Natural killer cell treated with Interleukin-12 subunit alpha and Interleukin-12 subunit beta and Interleukin-15 and Interleukin-18, amount 100 ng/mL, for 72 hours (primary cell): ENCODE results near the gene MATK. TPM values are rescaled to one million over a fixed set of nuclear protein-coding genes. Genes with fewer than 3 reads are reported as not detected.

Experiments
- ATAC-seq, 2 donors: fragments of 150-1000 bp; cut with Tn5 transposase in 1 of 2; sonication (Bioruptor Pico), chemical (Tn5 transposase) in 1 of 2; 2 replicates each; pipeline ENCODE4 v1.10.0; 2021
- DNase-seq: peaks from one replicate; pipeline ENCODE4 v3.0.0; 2022; ENCODE audit warnings: low spot score
- H3K27ac Mint-ChIP-seq, 2 donors: 1 replicate in 1 of 2; 2 replicates in 1 of 2; pipeline ENCODE4 v1.8.0; 2022; ENCODE audit warnings: mixed read lengths in 2 of 2, mild to moderate bottlenecking in 1 of 2, moderate library complexity in 1 of 2
- H3K27me3 Mint-ChIP-seq, 2 donors: 1 replicate in 1 of 2; 2 replicates in 1 of 2; pipeline ENCODE4 v1.8.0; 2022; ENCODE audit warnings: mixed read lengths in 2 of 2
- H3K36me3 Mint-ChIP-seq: one replicate; pipeline ENCODE4 v1.8.0; 2022; ENCODE audit warnings: mixed read lengths
- H3K4me1 Mint-ChIP-seq, 2 donors: 1 replicate in 1 of 2; 2 replicates in 1 of 2; pipeline ENCODE4 v1.8.0; 2022; ENCODE audit warnings: low read depth in 2 of 2, mixed read lengths in 2 of 2, mild to moderate bottlenecking in 1 of 2
- H3K4me3 Mint-ChIP-seq: one replicate; pipeline ENCODE4 v1.8.0; 2022; ENCODE audit warnings: mixed read lengths
- H3K9me3 Mint-ChIP-seq: 2 replicates; pipeline ENCODE4 v1.8.0; 2022; ENCODE audit warnings: mixed read lengths
- total RNA-seq, 2 donors: library from RNA; stranded (reverse); gene quantifications; one replicate each; pipeline ENCODE4 v1.2.3, GENCODE V29; 2022

The MATK gene, protein sequence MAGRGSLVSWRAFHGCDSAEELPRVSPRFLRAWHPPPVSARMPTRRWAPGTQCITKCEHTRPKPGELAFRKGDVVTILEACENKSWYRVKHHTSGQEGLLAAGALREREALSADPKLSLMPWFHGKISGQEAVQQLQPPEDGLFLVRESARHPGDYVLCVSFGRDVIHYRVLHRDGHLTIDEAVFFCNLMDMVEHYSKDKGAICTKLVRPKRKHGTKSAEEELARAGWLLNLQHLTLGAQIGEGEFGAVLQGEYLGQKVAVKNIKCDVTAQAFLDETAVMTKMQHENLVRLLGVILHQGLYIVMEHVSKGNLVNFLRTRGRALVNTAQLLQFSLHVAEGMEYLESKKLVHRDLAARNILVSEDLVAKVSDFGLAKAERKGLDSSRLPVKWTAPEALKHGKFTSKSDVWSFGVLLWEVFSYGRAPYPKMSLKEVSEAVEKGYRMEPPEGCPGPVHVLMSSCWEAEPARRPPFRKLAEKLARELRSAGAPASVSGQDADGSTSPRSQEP
- total RNA-seq, result 10 to 100 TPM; 58.5 to 61.9 TPM

DNA sequence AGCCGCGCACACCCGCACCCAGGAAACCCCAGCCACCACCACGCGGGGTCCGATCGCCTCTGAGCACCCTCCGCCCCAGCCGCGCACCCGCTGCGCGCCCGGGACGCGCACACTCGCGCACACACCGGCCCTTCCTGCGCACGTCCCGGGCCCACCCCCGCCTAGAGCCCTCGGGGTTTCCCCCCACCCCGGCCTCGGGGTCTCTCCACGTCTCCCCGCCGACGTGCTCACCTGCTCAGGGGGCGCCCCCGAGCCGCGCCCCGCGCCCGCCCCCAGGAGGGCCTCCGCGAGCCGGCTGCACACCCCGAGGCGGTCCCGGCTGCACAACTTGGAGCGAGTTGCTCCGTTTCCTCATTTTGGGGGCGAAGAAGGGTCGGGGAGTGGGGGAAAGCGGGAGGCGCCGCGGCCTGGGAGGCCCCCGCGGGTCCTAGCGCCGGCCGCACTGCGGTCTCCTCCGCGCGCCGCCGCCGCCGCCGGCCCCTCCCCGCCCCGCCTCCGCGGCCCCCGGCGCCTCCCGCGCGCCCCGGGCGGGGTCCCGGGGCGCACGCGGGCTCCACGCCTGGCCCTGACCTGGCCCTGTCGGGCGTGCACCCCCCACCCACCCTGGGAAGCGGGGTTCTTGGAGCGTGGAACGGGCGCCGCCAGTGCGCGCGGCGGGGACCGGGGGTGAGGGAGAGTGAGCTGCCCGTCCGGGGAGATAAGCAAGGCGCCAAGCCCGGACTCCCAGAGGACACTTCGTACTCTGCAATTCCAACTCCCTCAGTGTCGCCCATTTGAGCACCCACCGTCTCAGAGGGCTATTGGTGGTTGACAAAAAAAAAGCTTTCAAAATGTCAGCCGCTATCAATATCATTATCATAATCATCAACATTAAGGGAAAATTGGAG, at the start of gene MATK:
Gene MATK, minus strand, starts transcription at position 444 of the 887 bp plus-strand sequence. CDS start 1,246 bp downstream, outside the sequence.
- DNase-seq (no peak), ATAC-seq (peak; percentile 58 to 59)
- peak within 1 kb of the TSS; percentile 21 to 35 for H3K27ac Mint-ChIP-seq
- no peaks in the 10 kb centered on the region for H3K27me3 Mint-ChIP-seq
- peaks cover 37 to 50% of the 10 kb centered on the region in 2 donors for H3K4me1 Mint-ChIP-seq
- H3K9me3 Mint-ChIP-seq, result peaks cover 6% of the 10 kb centered on the region
- H3K4me3 Mint-ChIP-seq, result peak within 1 kb of the TSS; percentile 81
- H3K36me3 Mint-ChIP-seq, result peaks cover 9% of the 10 kb centered on the region

DNA sequence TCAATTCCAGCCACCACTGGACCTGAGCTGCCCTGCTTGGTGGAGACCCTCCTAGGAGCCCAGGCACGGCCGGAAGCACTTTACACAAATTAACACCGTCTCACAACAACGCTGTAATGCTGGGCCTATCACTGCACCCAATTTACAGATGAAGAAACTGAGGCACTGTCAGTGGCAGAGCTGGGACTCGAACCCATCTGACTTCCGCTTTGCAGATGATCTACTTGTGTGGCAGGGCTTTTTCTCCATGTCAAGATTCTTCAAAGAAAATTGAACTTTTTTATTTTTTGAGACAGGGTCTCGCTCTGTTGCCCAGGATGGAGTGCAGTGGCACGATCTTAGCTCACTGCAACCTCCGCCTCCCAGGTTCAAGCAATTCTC, 48.9 kb upstream of the MATK start:
- no peaks in the 10 kb centered on the region for H3K27me3 Mint-ChIP-seq

DNA sequence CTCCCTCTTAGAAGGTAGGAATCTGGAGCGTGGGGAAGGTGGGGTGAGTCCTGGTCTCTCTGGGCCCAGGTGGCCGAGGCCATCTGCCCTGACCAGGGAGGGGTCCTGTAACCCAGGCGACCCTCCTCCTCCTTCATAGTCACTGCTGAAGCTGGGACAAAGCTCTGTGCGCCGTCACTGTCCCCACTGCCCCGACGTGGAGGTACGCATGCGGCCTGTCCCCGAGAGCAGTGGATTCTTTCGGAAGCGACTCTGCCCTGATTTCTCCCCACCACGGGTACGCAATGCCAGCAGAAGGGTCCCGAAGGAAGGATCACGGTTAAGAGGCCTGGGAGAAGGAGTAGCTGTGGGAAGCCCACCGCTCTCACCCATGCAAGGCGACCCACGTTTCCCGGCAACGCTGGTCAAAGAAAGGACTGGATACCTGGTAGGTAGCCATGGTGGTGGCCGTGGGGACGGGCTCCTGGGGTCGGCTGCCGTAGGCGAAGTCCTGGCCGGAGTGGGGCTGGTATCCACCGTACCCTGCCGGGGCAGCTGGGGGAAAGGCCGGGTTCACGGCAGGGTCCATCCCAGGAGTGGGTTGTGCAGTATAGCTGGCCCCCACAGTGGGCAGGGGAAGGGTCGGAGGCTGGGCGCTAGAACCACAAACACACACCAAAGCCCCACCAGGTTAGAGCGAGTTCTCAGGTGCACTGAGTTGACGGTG, 48.3 kb upstream of the MATK start:
- DNase-seq (no peak), ATAC-seq (no peak)
- Mint-ChIP-seq H3K36me3 (no peaks in the 10 kb centered on the region), H3K4me1 (no peaks in the 10 kb centered on the region), H3K27ac (no peak overlapping the region), H3K4me3 (no peak overlapping the region), H3K27me3 (no peaks in the 10 kb centered on the region), H3K9me3 (no peaks in the 10 kb centered on the region)

More for the DNA sequence above, 48.9 kb upstream of the MATK start:
- no peak overlapping the region for H3K27ac Mint-ChIP-seq
- H3K4me1 Mint-ChIP-seq, result no peaks in the 10 kb centered on the region
- DNase-seq (no peak), ATAC-seq (no peak)
- H3K9me3 Mint-ChIP-seq, result no peaks in the 10 kb centered on the region
- H3K4me3 Mint-ChIP-seq, result no peak overlapping the region
- H3K36me3 Mint-ChIP-seq, result no peaks in the 10 kb centered on the region

DNA sequence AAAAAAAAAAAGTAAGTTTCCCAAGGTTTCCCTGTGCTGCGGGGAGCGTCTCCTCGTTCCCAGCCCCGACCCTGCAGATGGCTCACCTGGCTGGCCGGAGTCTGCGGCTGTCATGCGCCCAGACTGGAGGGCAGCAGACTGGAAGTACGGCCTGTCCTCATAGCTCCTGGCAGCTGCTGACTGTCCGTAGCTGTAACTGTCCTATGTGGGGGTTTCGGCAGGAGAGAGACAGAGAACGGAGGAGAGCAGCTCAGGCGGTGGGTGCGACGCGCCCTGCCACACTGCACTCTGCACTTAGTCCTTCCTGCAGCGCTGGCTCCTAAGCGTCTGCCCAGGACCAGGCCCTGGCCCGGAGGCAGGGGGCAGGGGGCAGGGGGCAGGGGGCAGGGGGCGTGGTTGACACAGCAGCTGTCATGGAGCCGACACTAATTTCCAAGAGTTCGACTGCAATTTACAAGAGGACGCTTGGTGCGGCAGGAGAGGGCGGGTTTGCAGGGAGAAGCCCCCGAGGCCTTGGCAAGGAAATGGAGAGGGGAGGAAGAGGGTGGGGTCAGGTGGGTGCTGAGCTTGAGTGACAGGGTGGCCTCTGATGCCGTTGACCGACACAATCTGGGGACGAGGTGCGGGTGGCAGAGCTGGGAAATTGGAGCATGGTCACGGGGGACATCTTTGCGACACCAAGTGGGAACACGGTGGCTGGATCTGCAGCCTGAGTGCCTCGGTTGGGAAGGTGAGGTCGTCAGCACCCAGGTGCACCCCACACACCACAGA, 47.6 kb upstream of the MATK start:
- no peak overlapping the region for H3K27ac Mint-ChIP-seq
- DNase-seq (no peak), ATAC-seq (no peak)
- no peak overlapping the region for H3K4me3 Mint-ChIP-seq
- H3K4me1 Mint-ChIP-seq, result no peaks in the 10 kb centered on the region
- H3K9me3 Mint-ChIP-seq, result no peaks in the 10 kb centered on the region
- H3K27me3 Mint-ChIP-seq, result no peaks in the 10 kb centered on the region
- H3K36me3 Mint-ChIP-seq, result no peaks in the 10 kb centered on the region

DNA sequence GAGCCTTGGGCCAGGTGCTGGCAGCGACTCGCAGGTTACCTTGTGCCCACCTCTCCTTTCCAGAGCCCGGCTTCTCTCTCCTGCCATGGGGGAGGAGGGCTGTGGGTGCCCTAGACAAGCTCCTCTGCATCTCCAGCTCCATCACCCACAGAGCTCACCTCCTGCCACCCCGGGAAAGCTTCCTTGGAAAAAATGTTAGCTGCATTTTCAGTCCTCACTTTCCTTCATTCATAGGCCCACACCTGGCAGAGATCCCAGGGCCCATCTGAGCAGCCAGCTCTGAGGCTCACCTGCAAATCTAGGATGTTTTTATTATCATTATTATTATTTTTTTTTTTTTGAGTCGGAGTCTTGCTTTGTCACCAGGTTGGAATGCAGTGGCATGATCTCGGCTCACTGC, 45.8 kb upstream of the MATK start:
- Mint-ChIP-seq H3K4me3 (no peak overlapping the region), H3K9me3 (no peaks in the 10 kb centered on the region), H3K27me3 (no peaks in the 10 kb centered on the region), H3K36me3 (no peaks in the 10 kb centered on the region), H3K4me1 (peaks cover 0 to 2% of the 10 kb centered on the region in 2 donors), H3K27ac (no peak overlapping the region)
- ATAC-seq, result no peak
- DNase-seq, result no peak

DNA sequence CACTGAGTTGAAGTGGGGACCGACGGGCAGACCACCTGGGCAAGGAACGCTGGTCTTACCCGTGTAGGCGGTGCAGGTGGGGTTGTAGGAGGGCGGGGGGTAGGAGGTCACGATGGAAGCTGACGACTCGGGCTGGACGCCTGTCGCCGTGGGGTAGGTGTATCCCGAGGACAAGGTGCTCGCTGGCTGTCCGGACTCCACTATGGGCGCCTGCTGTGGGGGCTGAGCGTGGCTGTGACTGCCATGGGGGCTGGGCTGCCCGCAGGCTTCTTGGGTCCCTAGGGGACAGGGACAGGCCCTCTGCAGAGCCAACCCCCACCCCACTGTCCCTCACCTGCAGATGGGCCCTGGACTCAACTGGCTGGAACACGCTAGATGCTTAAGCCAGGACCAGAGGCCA, 45.4 kb upstream of the MATK start:
- ATAC-seq, result no peak
- peaks cover 0 to 2% of the 10 kb centered on the region in 2 donors for H3K4me1 Mint-ChIP-seq
- peak; percentile 61 for DNase-seq

DNA sequence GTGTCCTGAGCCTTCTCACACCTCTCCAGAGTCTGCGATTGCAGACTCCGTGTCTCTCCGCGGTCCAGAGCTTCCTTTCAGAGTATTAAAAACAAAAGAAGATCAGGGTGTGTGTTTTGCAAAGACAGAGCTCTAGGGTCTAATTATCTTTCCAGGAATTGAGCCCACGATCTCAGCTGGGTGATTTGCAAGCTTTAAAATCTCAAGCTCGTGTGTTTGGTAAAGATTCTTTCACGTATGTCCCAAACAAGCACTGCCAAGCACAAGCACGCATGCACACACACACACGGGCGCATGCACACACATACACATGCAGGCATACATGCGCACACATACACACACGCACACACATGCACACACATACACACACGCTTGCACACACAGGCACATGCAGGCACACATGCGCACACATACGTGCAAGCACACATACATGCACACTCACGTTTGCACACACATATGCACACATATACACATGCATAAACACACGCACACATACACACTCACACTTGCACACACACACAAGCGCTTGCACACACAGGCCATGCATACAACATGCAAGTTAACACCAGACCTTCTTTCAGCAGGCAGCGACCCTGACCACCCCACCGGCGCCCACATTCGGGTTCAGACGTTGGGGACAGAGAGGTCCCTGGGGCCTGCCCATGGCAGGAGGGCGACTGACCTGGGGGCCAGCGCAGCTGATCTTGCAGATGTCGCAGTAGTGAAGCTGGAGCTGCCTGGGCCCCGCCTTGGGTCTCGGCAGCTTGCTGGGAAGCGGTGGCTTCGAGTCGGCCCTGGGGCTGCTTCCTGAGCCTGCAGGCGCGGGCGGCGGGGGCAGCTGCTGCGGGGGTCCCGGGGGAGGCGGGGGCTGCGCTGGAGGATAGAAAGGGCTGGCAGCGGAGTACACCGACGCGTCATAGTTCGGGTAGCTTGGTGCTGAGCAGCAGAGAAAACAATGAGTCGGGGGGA, 44.7 kb upstream of the MATK start:
- H3K9me3 Mint-ChIP-seq, result no peaks in the 10 kb centered on the region
- ATAC-seq (no peak), DNase-seq (peak; percentile 41)
- H3K27ac Mint-ChIP-seq, result no peak overlapping the region
- peaks cover 0 to 2% of the 10 kb centered on the region in 2 donors for H3K4me1 Mint-ChIP-seq
- H3K36me3 Mint-ChIP-seq, result no peaks in the 10 kb centered on the region
- H3K4me3 Mint-ChIP-seq, result no peak overlapping the region
- H3K27me3 Mint-ChIP-seq, result no peaks in the 10 kb centered on the region

More for the DNA sequence above, 45.4 kb upstream of the MATK start:
- H3K36me3 Mint-ChIP-seq, result no peaks in the 10 kb centered on the region
- H3K4me3 Mint-ChIP-seq, result no peak overlapping the region
- H3K27me3 Mint-ChIP-seq, result no peaks in the 10 kb centered on the region
- H3K9me3 Mint-ChIP-seq, result no peaks in the 10 kb centered on the region
- H3K27ac Mint-ChIP-seq, result no peak overlapping the region

DNA sequence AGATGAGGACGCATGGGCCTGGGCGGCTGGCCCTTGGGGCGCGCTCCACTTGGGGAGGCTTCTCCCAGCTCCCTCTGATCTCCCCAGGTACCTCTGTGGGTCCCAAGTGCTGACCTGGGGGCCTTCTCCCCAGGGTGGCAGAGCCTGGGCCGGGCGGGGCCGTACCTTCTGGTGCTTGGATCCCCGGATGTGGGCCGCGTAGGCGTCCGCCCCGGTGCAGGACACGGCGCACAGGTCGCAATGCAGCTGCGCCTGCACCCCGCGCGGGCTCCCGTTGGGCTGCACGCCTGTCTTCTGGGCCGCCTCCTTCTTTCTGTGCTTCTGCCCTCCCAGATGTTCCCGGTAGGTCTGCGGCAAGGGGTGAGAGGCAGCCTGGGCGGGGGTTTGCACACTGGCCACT, 41.1 kb upstream of the MATK start:
- Mint-ChIP-seq H3K27me3 (no peaks in the 10 kb centered on the region), H3K27ac (no peak overlapping the region), H3K4me1 (peaks cover 0 to 6% of the 10 kb centered on the region in 2 donors), H3K4me3 (no peak overlapping the region), H3K36me3 (no peaks in the 10 kb centered on the region), H3K9me3 (no peaks in the 10 kb centered on the region)
- no peak for DNase-seq
- no peak for ATAC-seq

DNA sequence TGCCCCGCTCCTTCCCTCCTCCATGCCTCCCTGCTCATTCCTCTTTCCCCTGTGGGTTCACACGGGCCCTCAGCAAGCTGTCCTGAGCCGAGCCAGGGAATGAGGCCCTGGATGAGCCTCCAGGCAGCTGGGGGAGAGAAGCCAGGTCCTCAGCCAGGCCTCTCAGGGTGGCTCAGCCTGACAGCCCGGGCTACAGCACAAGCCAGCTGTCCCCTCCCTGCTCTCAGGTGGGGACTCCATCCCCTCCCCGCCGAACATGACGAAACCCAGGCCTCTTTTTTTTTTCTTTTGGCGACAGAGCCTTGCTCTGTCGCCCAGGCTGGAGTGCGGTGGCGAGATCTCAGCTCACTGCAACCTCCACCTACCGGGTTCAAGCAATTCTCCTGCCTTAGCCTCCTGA, 40.0 kb upstream of the MATK start:
- H3K4me1 Mint-ChIP-seq, result peaks cover 0 to 13% of the 10 kb centered on the region in 2 donors
- H3K4me3 Mint-ChIP-seq, result no peak overlapping the region
- DNase-seq, result no peak
- H3K9me3 Mint-ChIP-seq, result no peaks in the 10 kb centered on the region
- no peak overlapping the region for H3K27ac Mint-ChIP-seq
- H3K27me3 Mint-ChIP-seq, result no peaks in the 10 kb centered on the region
- no peak for ATAC-seq
- no peaks in the 10 kb centered on the region for H3K36me3 Mint-ChIP-seq

DNA sequence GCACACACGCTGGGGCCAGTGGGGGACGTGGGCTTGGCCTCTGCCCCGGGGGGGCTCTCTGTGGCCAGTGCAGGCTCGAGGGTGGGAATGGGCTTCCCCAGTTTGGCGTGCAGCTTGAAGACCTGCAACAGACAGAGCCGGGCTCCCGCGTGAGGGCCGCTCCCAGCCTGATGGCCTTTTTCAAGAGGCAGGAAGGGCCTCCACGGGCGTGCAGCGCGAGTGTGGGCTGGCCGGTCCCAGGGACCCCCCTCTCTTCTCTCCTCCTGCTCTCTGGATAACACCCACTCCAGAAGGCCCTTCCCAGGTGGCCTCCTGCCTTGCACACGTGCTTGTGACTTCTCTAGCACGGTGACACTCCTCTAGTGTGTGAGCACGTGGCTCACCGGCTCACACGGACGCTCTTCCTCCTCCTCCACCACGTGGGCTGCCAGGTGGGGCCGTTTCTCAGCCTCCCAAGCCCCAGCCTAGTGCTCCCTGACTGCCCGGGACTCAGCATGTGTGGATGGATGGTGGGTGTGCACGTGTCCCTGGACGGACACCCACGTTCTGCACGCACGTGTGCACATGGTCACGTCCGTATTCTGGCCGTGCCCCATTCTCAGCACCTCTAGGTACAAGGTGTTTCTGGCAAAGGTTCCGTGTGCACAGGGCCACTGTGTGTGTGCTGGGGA, 39.2 kb upstream of the MATK start:
- peak overlapping the region in 1 of 2 donors; percentile 30 for H3K27ac Mint-ChIP-seq
- H3K4me3 Mint-ChIP-seq, result no peak overlapping the region
- no peaks in the 10 kb centered on the region for H3K36me3 Mint-ChIP-seq
- DNase-seq (no peak), ATAC-seq (peak in 1 of 2 donors; percentile 31)
- H3K27me3 Mint-ChIP-seq, result no peaks in the 10 kb centered on the region
- H3K9me3 Mint-ChIP-seq, result no peaks in the 10 kb centered on the region
- peaks cover 0 to 15% of the 10 kb centered on the region in 2 donors for H3K4me1 Mint-ChIP-seq

DNA sequence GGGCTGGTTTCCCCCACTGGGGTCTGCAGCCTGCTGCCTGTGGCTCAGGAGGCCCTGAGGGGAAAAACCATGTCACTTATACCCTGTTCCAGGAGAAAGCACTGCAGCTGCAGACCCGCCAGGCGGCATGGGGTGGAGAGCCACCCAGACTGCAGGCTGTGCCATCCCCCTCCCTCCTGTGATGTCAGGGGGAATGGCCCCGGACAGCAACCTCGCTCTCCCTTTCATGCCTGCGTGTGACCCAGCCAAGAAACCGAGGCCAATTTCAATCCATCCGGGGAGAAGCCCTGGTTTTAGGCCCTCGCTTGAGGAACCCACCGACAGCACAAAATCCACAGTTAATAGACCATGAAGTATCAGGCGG, 37.2 kb upstream of the MATK start:
- Mint-ChIP-seq H3K27ac (no peak overlapping the region), H3K4me1 (peaks cover 0 to 16% of the 10 kb centered on the region in 2 donors), H3K27me3 (no peaks in the 10 kb centered on the region)

More for the DNA sequence above, 37.2 kb upstream of the MATK start:
- Mint-ChIP-seq H3K36me3 (no peaks in the 10 kb centered on the region), H3K9me3 (no peaks in the 10 kb centered on the region), H3K4me3 (no peak overlapping the region)
- ATAC-seq, result no peak
- DNase-seq, result no peak
